HepG2 (cell line): ENCODE results near the gene NT5M.

Experiments
- FOXM1 ChIP-seq: sonication (generic); formaldehyde crosslinking; IDR thresholded peaks from 2 replicates; pipeline ENCODE4 v1.5.0; 2020; ENCODE audit warnings: missing genetic modification reagents
- JARID2 ChIP-seq: sonication (generic); formaldehyde crosslinking; IDR thresholded peaks from 2 replicates; pipeline ENCODE4 v1.8.1; 2023; ENCODE audit warnings: missing genetic modification reagents, inconsistent platforms; ENCODE audit not compliant: insufficient replicate concordance
- JUN ChIP-seq: sonication (generic); formaldehyde crosslinking; IDR thresholded peaks from 2 replicates; pipeline ENCODE4 v1.4.0; 2020; ENCODE audit warnings: mild to moderate bottlenecking, missing genetic modification reagents
- ZFP90 ChIP-seq: sonication (generic); formaldehyde crosslinking; IDR thresholded peaks from 2 replicates; pipeline ENCODE4 v1.8.0; 2022; ENCODE audit warnings: missing genetic modification reagents, mild to moderate bottlenecking, inconsistent platforms, borderline replicate concordance
- TF ChIP-seq, protein P1 (sequence below), 2 experiments: sonication (generic) in 1 of 2; formaldehyde crosslinking in 1 of 2; IDR thresholded peaks; 2 replicates each; pipeline versions ENCODE4 v1.5.1 to v1.6.1; 2011 to 2020; ENCODE audit warnings: borderline replicate concordance in 1 of 2, low read depth in 1 of 2, low read length in 1 of 2, mild to moderate bottlenecking in 1 of 2, missing genetic modification reagents in 1 of 2, moderate library complexity in 1 of 2

DNA sequence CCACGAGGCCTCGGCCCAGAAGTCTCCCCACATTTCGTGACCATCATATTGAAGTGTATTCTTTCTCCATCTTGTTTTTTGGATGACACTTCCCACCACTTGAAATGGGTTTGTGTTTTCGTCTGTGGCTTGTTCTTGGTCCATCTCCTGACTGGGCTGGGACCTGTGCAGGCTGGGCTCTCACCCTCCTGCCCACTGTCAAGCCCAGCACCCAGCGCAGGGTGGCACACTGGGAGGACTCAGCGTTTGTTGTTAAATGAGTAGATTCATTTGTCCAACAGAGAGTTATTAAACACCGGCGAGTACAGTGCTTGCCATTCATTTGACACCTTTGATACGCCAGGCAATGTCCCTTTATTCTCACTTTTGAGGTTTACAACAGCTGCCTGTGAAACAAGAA is 22.6 kb downstream of the NT5M start:
- TF ChIP-seq JARID2 (CRISPR knock-in tag), result no peak
- no peak for TF ChIP-seq FOXM1 (CRISPR knock-in tag)
- no peak for TF ChIP-seq JUN
- TF ChIP-seq, protein P1, sequence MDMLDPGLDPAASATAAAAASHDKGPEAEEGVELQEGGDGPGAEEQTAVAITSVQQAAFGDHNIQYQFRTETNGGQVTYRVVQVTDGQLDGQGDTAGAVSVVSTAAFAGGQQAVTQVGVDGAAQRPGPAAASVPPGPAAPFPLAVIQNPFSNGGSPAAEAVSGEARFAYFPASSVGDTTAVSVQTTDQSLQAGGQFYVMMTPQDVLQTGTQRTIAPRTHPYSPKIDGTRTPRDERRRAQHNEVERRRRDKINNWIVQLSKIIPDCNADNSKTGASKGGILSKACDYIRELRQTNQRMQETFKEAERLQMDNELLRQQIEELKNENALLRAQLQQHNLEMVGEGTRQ (IDR thresholded peaks at IDR 0.05; ENCODE audit: low read depth, low read length), result no peak
- TF ChIP-seq, protein P1 (CRISPR knock-in tag; IDR thresholded peaks at IDR 0.05; ENCODE audit: borderline replicate concordance), result no peak
- no peak for TF ChIP-seq ZFP90
